Measurements from ENCODE around the gene G6PC1.
"Not testable (repeated sequence)": the region's sequence is repeated elsewhere in the genome, so short reads cannot be mapped to it uniquely, and the experiment has no call there.

The G6PC1 gene

DNA sequence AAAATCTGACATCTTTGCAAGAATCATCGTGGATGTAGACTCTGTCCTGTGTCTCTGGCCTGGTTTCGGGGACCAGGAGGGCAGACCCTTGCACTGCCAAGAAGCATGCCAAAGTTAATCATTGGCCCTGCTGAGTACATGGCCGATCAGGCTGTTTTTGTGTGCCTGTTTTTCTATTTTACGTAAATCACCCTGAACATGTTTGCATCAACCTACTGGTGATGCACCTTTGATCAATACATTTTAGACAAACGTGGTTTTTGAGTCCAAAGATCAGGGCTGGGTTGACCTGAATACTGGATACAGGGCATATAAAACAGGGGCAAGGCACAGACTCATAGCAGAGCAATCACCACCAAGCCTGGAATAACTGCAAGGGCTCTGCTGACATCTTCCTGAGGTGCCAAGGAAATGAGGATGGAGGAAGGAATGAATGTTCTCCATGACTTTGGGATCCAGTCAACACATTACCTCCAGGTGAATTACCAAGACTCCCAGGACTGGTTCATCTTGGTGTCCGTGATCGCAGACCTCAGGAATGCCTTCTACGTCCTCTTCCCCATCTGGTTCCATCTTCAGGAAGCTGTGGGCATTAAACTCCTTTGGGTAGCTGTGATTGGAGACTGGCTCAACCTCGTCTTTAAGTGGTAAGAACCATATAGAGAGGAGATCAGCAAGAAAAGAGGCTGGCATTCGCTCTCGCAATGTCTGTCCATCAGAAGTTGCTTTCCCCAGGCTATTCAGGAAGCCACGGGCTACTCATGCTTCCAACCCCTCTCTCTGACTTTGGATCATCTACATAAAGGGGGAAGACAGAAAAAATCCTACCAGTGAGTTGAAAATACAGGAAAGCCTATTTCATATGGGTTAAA lies at the start of gene G6PC1:
Gene G6PC1, plus strand, starts transcription at position 340 of the 872 bp plus-strand sequence. Its CDS starts 78 bp downstream, at position 418.
- DNase-seq (ENCODE audit: low read depth in 2 of 2), result no peak

DNA sequence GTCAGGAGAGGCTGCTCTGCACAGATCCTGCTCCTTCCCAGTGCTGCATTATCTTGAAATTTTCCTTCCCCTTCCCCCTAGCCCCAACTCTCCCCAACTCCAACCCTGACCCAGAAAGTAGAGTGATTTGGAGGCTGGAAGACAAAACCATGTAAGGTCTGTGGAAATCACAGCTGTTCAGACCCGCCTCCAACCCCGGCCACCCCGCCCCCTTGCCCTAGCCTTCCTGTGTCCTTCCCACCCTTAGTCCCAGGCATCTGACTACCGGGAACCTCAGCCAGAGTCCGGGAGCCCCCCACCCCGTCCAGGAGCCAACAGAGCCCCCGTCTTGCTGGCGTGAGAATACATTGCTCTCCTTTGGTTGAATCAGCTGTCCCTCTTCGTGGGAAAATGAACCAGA lies 49.6 kb upstream of the G6PC1 start, which contains the start of gene AOC3:
Gene AOC3, plus strand, starts transcription at position 246 of the 400 bp plus-strand sequence. Its CDS starts 145 bp downstream, at position 391.
- DNase-seq (ENCODE audit: low read depth in 2 of 2), result no peak

- not testable (repeated sequence) for DNase-seq (ENCODE audit: low read depth in 2 of 2)
Measured at GRCh38 chr17:42851371-42852240, 49.0 kb upstream of the G6PC1 start.

DNA sequence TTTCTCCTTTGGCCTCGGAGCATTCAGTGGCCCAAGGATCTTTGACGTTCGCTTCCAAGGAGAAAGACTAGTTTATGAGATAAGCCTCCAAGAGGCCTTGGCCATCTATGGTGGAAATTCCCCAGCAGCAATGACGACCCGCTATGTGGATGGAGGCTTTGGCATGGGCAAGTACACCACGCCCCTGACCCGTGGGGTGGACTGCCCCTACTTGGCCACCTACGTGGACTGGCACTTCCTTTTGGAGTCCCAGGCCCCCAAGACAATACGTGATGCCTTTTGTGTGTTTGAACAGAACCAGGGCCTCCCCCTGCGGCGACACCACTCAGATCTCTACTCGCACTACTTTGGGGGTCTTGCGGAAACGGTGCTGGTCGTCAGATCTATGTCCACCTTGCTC lies 48.2 kb upstream of the G6PC1 start:
- no peak for DNase-seq (ENCODE audit: low read depth in 2 of 2)

DNA sequence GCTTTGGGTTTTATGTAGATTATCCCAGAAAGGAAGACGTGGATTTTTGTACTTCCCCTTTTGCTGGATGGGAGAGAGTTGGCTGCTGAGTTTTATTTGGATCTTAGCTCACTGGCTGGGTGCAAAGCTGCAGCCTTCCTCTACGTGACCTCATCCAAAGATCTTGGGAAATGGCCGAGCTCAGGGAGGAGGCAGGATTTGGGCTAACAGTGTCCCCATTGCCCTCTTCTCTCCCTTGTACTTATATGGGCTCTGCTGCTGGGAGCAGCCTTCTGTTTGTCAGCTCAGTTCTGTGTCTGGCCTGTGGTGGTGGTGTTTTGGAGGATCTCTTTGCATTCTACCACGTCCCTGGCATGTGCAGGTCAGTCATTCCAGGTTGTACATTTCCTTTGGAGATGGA lies 47.6 kb upstream of the G6PC1 start:
- no peak for DNase-seq (ENCODE audit: low read depth in 2 of 2)

DNA sequence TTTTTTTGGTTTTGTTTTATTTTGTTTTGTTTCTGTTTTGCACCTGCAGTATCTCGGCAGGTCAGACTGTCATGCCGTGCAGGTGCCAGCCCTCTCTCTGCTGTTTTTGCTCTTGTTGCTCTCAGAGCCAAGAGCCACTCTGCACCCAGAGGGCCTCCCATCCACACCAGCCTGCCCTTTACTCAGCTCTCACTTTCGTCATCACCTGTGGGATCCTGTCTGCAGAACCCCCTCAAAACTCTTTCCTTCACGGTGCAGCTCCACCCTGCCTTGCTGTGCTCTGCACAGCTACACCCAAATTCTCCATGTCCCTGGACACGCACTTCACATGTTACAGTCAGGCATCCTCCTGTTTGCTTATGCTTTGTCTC lies 47.0 kb upstream of the G6PC1 start:
- no peak for DNase-seq (ENCODE audit: low read depth in 2 of 2)

- no peak for DNase-seq (ENCODE audit: low read depth in 2 of 2)
Measured at GRCh38 chr17:42853968-42854790, 46.4 kb upstream of the G6PC1 start.

- no peak for DNase-seq (ENCODE audit: low read depth in 2 of 2)
Measured at GRCh38 chr17:42855048-42855596, 45.5 kb upstream of the G6PC1 start.

- not testable (repeated sequence) for DNase-seq (ENCODE audit: low read depth in 2 of 2)
Measured at GRCh38 chr17:42856093-42856492, 44.5 kb upstream of the G6PC1 start.

GRCh38 chr17:42856516-42856915 lies 44.1 kb upstream of the G6PC1 start:
- DNase-seq (ENCODE audit: low read depth in 2 of 2), result not testable (repeated sequence)

DNA sequence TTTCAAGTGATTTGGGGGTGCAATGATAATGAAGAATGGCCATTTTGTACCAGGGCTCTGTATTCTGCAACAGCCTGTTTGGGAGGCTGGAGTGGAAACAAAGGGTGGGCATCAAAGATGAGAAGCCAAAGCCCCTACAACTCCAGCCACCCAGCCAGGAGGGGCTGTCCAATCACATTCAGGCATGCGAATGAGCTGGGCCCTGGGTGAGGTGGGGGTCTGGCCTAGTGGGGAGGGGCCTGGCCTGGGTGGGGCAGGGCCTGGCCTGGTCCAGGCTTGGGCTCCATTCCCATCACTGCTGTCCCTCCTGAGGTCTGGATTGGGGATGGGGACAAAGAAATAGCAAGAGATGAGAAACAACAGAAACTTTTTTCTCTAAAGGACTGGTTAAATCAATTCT lies 43.2 kb upstream of the G6PC1 start:
- DNase-seq (ENCODE audit: low read depth in 2 of 2), result no peak

DNA sequence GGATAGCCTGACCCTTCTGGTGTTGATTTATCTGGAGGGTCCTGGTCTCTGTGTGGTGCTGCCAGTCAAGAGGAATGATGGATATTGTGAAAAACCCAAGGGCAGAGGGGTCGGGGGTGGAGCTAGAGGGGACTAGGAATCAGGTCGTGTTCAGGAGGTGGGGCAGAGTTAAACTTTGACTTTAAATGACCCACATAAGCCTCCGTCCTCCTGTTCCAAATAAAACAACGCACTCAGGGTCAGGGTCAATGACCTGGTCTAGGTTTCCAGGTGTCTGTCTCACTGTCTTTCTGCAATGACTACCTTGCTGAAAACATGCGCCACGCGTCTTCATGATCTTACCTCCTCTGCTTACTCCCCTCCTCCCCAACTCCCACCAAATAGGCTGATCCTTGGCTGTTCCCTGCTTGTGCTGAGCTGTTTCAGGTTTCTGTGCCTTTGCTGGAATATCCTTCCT lies 34.9 kb upstream of the G6PC1 start:
- no peak for DNase-seq (ENCODE audit: low read depth in 2 of 2)

DNA sequence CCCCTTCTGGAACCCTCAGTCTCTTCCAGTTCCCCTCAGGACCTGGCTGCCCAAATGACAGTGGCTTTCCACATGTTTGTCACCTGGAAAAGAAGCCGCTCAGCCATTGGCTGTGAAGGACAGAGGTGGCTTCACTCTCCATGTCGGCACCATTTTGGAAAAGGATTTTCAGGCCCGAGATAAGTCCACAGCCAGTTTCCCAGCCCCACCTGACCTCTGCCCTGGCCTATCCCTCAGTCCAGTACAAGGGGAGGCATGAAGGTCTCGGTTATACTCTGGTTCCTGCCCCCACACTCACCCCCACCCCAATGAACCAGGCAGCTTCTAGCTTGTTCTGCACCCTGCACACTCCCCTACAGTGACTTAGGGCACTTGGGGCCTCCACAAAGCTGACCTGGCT lies 34.4 kb upstream of the G6PC1 start:
- no peak for DNase-seq (ENCODE audit: low read depth in 2 of 2)

- no peak for DNase-seq (ENCODE audit: low read depth in 2 of 2)
Measured at GRCh38 chr17:42866631-42867575, 33.7 kb upstream of the G6PC1 start.

GRCh38 chr17:42867694-42868261 lies 32.8 kb upstream of the G6PC1 start:
- not testable (repeated sequence) for DNase-seq (ENCODE audit: low read depth in 2 of 2)

GRCh38 chr17:42868338-42868737 lies 32.3 kb upstream of the G6PC1 start:
- DNase-seq (ENCODE audit: low read depth in 2 of 2), result no peak

- no peak for DNase-seq (ENCODE audit: low read depth in 2 of 2)
Measured at GRCh38 chr17:42871647-42872046, 29.0 kb upstream of the G6PC1 start.

GRCh38 chr17:42872251-42872965 lies 28.2 kb upstream of the G6PC1 start:
- DNase-seq (ENCODE audit: low read depth in 2 of 2), result no peak

- DNase-seq (ENCODE audit: low read depth in 2 of 2), result no peak
Measured at GRCh38 chr17:42873315-42873714, 27.3 kb upstream of the G6PC1 start.
